ENCODE measurements around the gene SARS2.
"Not testable (repeated sequence)": the region's sequence is repeated elsewhere in the genome, so short reads cannot be mapped to it uniquely, and the experiment has no call there.

Gene SARS2

GRCh38 chr19:38892841-38893240 lies 37.7 kb downstream of the SARS2 start:
- DNase-seq (ENCODE audit: low read depth in 2 of 2) = no peak

GRCh38 chr19:38891771-38892170 lies 38.8 kb downstream of the SARS2 start:
- DNase-seq (ENCODE audit: low read depth in 2 of 2) = no peak

- no peak for DNase-seq (ENCODE audit: low read depth in 2 of 2)
Observed at GRCh38 chr19:38890686-38891085, 39.9 kb downstream of the SARS2 start.

- DNase-seq (ENCODE audit: low read depth in 2 of 2) = no peak
Observed at GRCh38 chr19:38889803-38890202, 40.8 kb downstream of the SARS2 start.

GRCh38 chr19:38888876-38889275 lies 41.7 kb downstream of the SARS2 start:
- no peak for DNase-seq (ENCODE audit: low read depth in 2 of 2)

GRCh38 chr19:38884691-38885090 lies 45.9 kb downstream of the SARS2 start:
- not testable (repeated sequence) for DNase-seq (ENCODE audit: low read depth in 2 of 2)

- no peak for DNase-seq (ENCODE audit: low read depth in 2 of 2)
Observed at GRCh38 chr19:38883286-38883685, 47.3 kb downstream of the SARS2 start.

GRCh38 chr19:38880882-38881609 lies 49.5 kb downstream of the SARS2 start:
- DNase-seq (ENCODE audit: low read depth in 2 of 2) = no peak

GRCh38 chr19:38880076-38880881 lies 50.3 kb downstream of the SARS2 start:
- no peak for DNase-seq (ENCODE audit: low read depth in 2 of 2)

GRCh38 chr19:38879400-38879751 lies 51.2 kb downstream of the SARS2 start:
- no peak for DNase-seq (ENCODE audit: low read depth in 2 of 2)

GRCh38 chr19:38878575-38879399 lies 51.8 kb downstream of the SARS2 start:
- DNase-seq (ENCODE audit: low read depth in 2 of 2) = no peak

GRCh38 chr19:38877781-38878574 lies 52.6 kb downstream of the SARS2 start, which contains the start of gene RINL:
Gene RINL (minus strand): TSS chr19:38878275. CDS start chr19:38876742, 1,533 bp downstream.
- DNase-seq (ENCODE audit: low read depth in 2 of 2) = peak; percentile 54 to 58

GRCh38 chr19:38875656-38876395 lies 54.7 kb downstream of the SARS2 start:
- DNase-seq (ENCODE audit: low read depth in 2 of 2) = no peak

GRCh38 chr19:38873400-38873799 lies 57.2 kb downstream of the SARS2 start:
- not testable (repeated sequence) for DNase-seq (ENCODE audit: low read depth in 2 of 2)

- no peak for DNase-seq (ENCODE audit: low read depth in 2 of 2)
Observed at GRCh38 chr19:38870612-38871011, 60.0 kb downstream of the SARS2 start.

GRCh38 chr19:38869836-38870607 lies 60.5 kb downstream of the SARS2 start:
- peak; percentile 88 to 93 for DNase-seq (ENCODE audit: low read depth in 2 of 2)

- peak in 1 of 2 donors; percentile 26 for DNase-seq (ENCODE audit: low read depth in 2 of 2)
Observed at GRCh38 chr19:38869160-38869835, 61.3 kb downstream of the SARS2 start.

GRCh38 chr19:38868551-38868950 lies 62.0 kb downstream of the SARS2 start:
- no peak for DNase-seq (ENCODE audit: low read depth in 2 of 2)

GRCh38 chr19:38867171-38867780 lies 63.3 kb downstream of the SARS2 start:
- no peak for DNase-seq (ENCODE audit: low read depth in 2 of 2)
